GM19035 (cell line): ENCODE measurements around the gene SHKBP1.
A peak's percentile ranks its signal among the peaks of the same experiment; 100 is the strongest.
"Not testable (repeated sequence)": the region's sequence is repeated elsewhere in the genome, so short reads cannot be mapped to it uniquely, and the experiment has no call there.

ENCODE experiments used
- ATAC-seq: cut with Tn5 transposase; IDR thresholded peaks from one replicate; pipeline ENCODE4 v1.9.1; 2021; ENCODE audit not compliant: unreplicated experiment

Gene SHKBP1

DNA sequence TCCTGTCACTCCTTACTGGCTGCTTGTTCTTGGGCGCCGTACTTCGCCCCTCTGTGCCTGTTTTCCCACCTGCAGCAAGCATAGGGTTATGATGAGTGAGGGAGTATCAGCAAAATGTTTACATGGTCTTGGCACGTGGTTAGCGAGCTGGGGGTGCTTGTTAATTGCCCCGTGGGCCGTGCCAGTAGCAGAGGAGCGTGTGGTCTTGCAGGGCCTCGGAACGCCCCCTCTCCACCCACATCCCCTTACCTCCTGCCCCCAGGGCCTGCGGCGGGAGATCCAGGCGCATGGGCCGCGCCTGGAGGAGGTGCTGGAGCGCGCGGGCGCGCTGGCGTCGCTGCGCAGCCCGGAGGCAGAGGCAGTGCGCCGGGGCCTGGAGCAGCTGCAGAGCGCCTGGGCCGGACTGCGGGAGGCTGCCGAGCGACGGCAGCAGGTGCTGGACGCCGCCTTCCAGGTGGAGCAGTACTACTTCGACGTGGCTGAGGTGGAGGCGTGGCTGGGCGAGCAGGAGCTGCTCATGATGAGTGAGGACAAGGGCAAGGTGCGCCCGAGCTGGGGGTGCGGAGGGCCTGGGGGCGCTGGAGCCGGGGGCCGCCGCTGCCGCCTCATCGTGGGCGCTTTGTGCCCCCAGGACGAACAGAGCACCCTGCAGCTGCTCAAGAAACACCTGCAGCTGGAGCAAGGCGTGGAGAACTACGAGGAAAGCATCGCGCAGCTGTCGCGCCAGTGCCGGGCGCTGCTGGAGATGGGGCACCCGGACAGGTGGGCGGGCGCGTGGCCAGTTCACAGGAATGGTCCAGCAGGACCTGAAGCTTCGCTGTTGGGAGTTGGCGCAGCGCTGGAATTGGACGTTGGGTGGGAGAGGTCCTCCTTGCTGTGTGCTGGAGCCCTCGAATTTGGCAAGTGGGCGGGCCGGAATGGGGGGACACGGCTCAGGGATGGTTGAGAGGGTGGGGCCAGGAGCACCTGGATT is 22.5 kb upstream of the SHKBP1 start:
- ATAC-seq = no peak

DNA sequence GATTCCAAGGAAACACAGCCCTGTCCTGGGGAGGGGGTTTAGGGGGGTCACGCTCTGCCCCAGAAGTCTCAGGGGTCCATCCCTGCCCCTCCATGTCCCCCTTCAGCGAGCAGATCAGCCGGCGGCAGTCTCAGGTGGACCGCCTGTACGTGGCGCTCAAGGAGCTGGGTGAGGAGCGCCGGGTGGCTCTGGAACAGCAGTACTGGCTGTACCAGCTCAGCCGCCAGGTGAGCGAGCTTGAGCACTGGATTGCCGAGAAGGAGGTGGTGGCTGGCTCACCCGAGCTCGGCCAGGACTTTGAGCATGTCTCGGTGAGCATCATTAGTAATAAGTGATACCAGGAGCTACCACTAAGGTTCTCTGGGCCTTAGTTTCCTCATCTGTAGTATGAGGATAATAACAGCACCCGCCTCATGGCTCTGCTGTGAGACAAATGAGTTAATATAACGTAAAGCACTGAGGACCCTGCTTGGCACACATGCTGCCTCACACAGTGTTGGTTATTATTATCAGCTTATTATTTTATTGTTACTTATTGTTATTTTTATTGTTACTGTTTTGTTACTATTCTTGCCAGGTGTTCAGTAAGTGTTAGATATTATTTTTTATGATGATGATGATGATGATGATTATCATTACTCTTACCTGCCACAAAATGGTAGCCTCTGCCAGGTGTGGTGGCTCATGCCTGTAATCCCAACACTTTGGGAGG is 20.5 kb upstream of the SHKBP1 start:
- no peak for ATAC-seq

DNA sequence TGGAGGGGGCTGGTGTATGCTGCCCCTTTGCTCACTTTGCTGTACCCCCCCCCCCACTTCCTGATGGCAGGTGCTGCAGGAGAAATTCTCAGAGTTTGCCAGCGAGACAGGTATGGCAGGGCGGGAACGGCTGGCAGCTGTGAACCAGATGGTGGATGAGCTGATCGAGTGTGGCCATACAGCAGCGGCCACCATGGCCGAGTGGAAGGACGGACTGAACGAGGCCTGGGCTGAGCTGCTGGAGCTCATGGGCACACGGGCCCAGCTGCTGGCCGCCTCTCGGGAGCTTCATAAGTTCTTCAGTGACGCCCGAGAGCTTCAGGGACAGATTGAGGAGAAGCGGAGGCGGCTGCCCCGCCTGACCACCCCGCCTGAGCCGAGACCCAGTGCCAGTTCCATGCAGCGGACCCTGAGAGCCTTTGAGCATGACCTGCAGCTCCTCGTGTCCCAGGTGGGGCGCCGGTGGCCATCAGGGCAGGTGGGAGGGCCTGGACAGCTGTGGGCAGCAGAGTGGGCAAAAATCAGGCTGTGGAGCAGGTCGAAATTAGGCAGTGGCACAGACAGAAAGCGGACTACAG is 19.6 kb upstream of the SHKBP1 start:
- no peak for ATAC-seq

DNA sequence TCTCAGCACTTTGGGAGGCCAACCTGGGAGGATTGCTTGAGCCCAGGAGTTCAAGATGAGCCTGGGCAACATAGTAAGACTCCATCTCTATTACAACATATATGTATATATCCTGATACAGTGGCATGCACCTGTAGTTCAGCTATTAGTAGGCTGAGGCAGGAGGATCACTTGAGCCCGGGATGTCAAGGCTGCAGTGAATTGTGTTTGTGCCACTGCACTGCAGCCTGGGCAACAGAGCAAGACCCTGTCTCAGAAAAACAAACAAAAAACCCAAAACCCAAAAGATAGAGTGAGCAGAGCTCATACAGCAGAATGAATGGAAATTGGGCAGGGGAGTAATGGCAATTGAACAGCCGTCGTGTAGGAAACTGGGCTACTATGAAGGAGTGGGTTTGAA is 17.3 kb upstream of the SHKBP1 start:
- ATAC-seq = no peak

DNA sequence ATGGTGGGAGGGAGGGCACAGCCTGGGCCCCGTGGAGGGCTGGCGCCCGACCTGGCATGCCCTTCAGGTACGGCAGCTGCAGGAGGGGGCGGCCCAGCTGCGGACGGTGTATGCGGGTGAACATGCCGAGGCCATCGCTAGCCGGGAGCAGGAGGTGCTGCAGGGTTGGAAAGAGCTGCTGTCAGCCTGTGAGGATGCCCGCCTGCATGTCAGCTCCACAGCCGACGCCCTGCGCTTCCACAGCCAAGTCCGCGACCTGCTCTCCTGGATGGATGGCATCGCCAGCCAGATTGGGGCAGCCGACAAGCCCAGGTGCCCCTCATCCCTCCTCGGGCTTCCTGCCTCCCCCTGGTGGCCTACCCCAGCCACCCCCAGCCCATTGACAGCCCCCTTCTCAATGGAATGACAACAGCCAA is 16.6 kb upstream of the SHKBP1 start:
- no peak for ATAC-seq

DNA sequence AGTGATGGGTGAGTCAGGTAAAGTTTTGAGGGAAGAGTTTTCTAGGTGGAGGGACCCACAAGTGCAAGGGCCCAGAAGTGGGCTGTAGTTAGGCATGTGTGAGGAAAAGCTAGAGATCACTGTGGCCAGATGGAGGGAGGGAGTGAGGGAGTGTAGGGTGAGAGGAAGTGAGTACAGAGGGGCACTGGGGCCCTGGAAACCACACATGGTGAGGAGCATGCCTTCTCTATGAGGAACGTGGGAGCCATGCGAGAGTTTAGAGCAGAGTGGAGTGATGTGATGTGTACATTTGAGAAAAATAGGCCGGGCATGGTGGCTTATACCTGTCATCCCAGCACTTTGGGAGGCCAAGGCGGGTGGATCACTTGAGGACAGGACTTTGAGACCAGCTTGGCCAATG is 14.7 kb upstream of the SHKBP1 start:
- no peak for ATAC-seq

DNA sequence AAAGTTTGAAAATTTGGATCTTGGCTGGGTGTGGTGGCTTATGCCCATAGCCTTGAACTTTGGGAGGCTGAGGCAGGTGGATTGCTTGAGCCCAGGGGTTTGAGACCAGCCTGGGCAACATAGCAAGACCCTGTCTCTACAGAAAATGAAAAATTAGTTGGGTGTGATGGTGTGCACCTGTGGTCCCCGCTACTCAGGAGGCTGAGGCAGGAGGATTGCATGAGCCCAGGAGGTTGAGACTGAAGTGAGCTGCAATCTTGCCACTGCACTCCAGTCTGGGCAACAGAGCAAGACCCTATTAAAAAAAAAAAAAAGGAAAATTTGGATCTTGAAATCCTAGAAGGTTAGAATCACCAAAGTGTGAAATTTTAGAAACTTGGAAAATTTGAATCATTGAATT is 12.1 kb upstream of the SHKBP1 start:
- not testable (repeated sequence) for ATAC-seq

DNA sequence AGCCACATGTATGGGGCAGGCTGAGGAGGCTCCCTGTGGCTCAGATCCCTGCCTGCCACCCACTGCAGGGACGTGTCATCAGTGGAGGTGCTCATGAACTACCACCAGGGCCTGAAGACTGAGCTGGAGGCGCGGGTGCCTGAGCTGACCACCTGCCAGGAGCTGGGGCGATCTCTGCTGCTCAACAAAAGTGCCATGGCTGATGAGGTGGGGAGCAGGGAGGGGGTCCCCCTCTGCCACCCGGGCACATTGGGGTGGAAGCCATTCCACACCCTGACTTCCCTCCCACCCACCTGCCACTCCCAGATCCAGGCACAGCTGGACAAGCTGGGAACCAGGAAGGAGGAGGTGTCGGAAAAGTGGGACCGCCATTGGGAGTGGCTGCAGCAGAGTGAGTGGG is 11.3 kb upstream of the SHKBP1 start:
- no peak for ATAC-seq

DNA sequence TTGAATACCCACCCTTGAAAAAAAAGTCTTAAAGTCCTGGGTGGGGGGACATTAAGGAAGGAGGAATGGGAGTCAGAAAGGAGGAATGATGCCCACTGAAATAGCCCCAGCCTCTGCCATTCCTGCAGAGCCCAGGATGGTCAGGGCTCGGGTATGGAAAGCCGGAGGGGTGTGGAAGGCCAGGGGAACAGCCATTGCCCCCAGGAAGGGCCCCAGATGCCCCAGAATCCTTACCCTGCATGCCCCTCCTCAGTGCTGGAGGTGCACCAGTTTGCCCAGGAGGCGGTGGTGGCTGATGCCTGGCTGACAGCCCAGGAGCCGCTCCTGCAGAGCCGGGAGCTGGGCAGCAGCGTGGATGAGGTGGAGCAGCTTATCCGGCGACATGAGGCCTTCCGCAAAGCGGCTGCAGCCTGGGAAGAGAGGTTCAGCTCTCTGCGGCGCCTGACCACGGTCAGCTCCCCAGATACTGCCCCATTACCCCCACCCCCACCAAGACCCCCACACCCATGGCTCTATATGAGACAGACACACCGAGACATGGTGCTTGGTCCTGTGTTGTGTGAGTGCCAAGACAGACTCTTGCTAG is 10.7 kb upstream of the SHKBP1 start:
- ATAC-seq = no peak

DNA sequence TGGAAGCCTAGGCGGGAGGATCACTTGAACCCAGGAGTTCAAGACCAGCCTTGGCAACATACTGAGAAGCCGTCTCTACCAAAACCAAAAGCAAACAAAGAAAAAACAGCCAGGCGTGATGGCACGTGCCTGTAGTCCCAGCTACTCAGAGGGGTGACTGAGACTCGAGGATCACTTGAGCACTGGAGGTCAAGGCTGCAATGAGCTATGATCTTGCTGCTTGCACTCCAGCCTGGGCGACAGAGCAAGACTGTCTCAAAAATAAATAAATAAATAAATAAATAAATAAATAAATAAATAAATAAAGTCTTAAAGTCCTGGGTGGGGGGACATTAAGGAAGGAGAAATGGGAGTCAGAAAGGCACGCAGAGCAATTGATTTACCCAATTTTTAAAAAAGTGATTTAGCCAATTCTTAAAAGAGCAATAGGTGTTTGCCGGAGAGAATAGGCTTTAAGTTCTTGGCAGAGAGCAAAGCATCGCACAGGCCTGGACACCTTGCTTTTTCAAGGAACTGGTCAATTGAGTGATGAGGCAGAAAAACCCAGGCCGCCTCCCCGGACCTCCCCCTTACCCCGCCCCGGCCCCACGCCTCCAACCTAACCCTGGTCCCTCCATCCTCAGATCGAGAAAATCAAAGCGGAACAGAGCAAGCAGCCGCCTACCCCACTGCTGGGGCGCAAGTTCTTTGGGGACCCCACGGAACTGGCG is 9.5 kb upstream of the SHKBP1 start:
- ATAC-seq = no peak

DNA sequence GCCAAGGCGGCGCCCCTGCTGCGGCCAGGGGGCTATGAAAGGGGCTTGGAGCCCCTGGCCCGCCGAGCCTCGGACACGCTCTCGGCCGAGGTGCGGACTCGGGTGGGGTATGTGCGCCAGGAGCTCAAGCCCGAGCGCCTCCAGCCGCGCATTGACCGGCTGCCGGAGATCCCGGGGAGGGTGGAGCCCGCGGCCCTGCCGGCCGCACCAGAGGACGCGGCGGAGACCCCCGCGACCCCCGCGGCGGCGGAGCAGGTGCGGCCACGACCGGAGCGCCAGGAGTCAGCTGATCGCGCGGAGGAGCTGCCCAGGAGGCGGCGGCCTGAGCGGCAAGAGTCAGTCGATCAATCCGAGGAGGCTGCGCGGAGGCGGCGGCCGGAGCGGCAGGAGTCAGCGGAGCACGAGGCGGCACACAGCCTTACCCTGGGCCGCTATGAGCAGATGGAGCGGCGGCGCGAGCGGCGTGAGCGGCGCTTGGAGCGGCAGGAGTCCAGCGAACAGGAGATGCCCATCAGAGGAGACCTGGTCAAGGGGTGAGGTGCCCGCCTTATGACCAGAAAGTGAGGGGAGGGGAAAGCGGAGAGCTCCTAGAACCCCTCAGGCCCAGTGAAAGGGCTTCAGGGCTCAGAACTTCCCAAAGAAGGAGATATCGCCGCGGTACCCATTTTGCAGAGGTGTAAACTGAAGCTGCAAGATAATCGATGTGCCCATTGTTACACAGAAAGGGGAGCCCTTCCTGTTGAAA is 8.8 kb upstream of the SHKBP1 start:
- no peak for ATAC-seq

DNA sequence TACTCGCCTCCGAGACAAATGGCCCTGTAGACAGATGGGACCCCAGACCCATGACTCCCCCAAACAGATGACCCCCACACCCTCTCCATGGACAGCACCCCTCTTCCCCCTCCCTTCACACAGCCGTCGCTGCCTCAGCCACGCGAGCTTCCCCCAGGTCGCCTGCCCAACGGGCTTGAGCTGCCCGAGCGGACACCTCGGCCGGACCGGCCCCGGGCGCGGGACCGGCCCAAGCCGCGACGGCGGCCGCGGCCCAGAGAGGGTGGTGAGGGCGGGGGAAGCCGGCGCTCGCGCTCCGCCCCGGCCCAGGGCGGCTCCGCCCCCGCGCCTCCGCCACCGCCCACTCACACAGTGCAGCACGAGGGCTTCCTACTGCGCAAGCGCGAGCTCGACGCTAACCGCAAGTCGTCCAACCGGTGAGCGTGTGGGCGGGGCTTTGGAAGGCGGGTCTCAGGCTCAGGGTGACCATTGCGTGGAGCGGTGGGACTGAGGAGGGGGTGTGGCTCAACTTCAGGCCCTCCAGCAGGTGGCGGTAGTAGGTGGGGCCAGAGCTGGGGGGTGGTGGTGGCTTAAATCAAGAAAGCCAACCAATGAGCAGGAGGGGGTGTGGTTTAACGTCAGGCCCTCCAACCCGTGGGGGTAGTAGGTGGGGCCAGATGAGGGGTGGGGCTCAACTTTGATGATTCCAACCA is 6.2 kb upstream of the SHKBP1 start:
- ATAC-seq = peak; percentile 89

DNA sequence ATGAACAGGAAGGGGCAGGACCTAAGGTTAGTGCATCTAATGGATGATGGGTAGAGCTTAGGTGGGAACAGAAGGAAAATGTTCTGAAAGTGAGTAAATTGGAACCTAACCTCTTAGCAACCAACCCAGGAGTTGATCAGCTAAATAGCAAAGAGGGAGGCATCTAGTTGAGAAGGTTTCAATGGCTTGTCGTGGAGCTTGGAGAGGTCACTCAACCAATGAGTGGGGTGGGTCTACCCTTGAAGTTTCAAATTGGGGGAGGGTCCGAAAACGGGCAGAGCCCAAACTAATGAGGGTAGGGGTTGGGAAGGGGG is 5.7 kb upstream of the SHKBP1 start:
- ATAC-seq = no peak

DNA sequence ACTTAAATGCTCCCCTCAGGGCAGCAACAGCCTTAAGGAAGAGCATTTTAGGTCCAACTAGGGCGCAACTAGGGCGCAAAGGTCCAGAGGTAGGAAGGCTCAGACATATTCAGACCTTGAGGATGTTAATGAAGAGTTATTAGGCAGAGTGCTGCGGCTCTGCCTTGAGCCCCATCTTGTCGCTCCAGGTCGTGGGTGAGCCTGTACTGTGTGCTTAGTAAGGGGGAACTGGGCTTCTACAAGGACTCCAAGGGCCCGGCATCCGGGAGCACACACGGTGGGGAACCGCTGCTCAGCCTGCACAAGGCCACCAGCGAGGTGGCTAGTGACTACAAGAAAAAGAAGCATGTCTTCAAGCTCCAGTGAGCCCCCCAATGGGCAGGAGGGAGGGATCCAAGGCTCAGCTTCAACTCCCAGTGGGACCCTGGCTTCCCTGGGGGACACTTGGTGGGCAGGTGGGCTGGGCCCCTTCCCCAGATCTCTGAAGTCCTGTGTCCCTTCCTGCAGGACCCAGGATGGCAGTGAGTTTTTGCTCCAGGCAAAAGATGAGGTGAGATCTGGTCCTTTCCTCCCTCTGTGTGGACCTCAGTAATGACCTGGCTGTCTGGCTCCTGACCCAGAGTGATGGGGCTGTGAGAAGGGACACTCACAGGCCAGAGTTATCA is 4.7 kb upstream of the SHKBP1 start:
- no peak for ATAC-seq

DNA sequence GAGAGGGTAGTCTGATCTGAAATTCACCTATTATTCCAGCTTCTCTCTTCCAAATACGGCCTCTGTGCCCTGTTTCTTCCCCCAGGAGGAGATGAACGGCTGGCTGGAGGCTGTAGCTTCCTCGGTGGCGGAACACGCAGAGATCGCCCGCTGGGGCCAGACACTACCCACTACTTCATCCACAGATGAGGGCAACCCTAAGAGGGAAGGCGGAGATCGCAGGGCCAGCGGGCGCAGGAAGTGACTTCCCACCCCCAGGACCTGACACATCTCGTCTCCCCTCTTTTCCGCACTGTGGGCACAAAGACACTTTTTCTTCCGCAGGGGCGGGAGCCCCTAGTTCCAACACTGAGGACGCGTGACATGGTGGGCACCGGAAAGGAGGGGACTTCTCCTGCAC is 1.3 kb upstream of the SHKBP1 start:
- no peak for ATAC-seq

DNA sequence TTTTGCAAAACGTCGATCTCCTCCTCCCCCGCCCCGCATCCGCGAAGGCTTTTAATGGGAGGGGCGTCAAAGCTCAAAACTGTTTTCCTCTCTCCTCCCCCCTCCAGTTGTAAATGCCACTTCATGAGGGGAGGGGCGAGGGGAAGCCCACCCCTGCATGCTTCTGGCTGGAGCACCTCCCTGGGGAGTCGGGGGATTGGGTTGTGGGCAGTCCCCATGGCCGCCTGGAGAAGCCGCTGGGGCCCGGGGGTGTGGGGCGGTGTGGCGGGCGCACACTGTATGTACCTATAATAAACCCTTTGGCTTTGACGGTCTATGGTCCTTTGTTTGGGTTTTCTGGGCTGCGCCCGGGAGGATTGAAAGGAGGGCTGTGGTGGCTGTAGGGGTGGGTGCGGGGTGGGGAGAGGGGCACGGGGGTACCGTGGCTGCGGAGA is 505 bp upstream of the SHKBP1 start:
- ATAC-seq = peak; percentile 16

DNA sequence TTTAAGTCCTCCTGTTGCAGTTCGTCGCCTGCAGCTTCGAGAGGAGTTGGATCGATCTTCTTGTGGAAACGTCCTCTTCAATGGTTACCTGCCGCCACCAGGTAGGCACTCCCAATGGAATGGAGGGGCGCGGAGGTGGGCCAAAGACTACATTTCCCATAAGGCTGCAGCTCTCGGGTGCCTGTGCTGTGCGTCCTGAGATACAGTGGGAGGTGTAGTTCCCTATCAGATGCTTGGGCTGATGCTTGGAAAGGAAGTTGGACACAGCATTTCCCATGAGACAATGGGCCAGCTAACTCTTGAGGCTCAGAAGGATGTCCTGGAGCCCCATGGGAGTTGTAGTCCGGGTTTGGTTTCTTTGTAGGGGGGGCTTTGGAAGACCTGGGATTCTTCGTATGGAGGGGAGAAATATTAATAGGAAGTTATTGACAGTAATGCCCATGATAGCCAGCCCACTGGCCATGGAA is 1.8 kb downstream of the SHKBP1 start:
- no peak for ATAC-seq

DNA sequence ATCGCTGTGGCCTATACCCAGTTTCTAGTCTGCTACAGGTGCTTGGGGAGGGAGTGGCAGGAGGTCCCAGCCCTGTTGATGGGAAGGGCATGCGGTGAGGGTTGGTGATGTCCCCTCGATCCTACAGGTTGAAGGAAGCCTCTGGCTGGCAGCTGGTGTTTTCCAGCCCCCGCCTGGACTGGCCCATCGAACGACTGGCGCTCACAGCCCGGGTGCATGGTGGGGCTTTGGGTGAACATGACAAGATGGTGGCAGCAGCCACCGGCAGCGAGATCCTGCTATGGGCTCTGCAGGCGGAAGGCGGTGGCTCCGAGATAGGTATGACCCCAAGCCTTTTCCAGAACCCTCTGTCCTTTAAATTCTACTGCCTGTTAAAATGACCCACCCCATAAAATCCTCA is 3.9 kb downstream of the SHKBP1 start:
- ATAC-seq = no peak

DNA sequence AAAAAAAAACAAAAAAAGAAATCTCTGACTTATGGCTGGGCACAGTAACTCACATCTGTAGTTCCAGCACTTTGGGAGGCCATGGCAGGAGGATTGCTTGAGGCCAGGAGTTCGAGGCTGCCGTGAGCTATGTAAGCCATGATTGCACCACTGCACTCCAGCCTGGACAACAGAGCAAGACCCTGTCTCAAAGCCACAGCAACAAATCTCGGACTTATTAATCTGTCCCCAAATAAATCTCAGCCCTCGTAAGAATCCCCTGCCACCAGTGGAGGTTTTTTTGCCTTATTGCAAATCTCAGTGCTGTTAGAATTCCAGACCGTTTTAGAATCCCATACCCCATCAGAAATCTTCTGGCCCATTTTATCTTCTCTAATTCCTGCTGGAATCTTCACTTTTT is 4.9 kb downstream of the SHKBP1 start:
- ATAC-seq = no peak
